GM23338 (cell line): Measurements from ENCODE around the gene ABCD1. TPM values are rescaled to one million over a fixed set of nuclear protein-coding genes. Genes with fewer than 3 reads are reported as not detected.

Source experiments
- ATAC-seq: fragments of 200-7000 bp; cut with Tn5 transposase; 3 replicates; pipeline ENCODE4 v1.9.1; 2020
- DNase-seq: peaks from one replicate; pipeline ENCODE4 v3.0.0-alpha.2; 2015; ENCODE audit warnings: low spot score
- H2AFZ ChIP-seq: fragments of 200-600 bp; sonication (generic); 2 replicates; pipeline ENCODE4 v1.8.0; 2016; ENCODE audit warnings: antibody characterized with exemption, mild to moderate bottlenecking, moderate library complexity
- H3F3A ChIP-seq: fragments of 200-600 bp; sonication (generic); replicated peaks from 2 replicates; pipeline ENCODE4 v1.8.0; 2017; ENCODE audit warnings: antibody characterized with exemption, mixed run types, low read depth
- H3K27ac ChIP-seq: fragments of 200-600 bp; sonication (generic); 2 replicates; pipeline ENCODE4 v1.6.1; 2016; ENCODE audit warnings: low read depth
- H3K27me3 ChIP-seq: fragments of 200-600 bp; sonication (generic); 2 replicates; pipeline ENCODE4 v1.8.0; 2016; ENCODE audit warnings: mild to moderate bottlenecking, mixed run types, moderate library complexity; ENCODE audit not compliant: insufficient read depth
- H3K36me3 ChIP-seq: fragments of 200-600 bp; sonication (generic); 2 replicates; pipeline ENCODE4 v1.8.0; 2016; ENCODE audit warnings: mild to moderate bottlenecking; ENCODE audit not compliant: insufficient read depth
- H3K4me1 ChIP-seq: fragments of 200-600 bp; sonication (generic); 2 replicates; pipeline ENCODE4 v1.8.0; 2016; ENCODE audit warnings: mild to moderate bottlenecking, moderate library complexity; ENCODE audit not compliant: insufficient read depth
- H3K4me2 ChIP-seq: fragments of 200-600 bp; sonication (generic); 2 replicates; pipeline ENCODE4 v1.7.1; 2017; ENCODE audit warnings: mixed run types
- H3K4me3 ChIP-seq: fragments of 200-600 bp; sonication (generic); 2 replicates; pipeline ENCODE4 v1.6.1; 2016; ENCODE audit warnings: mixed run types
- H3K79me2 ChIP-seq: fragments of 200-600 bp; sonication (generic); replicated peaks from 2 replicates; pipeline ENCODE4 v1.8.0; 2017; ENCODE audit warnings: mild to moderate bottlenecking; ENCODE audit not compliant: insufficient read depth
- H3K9me2 ChIP-seq: fragments of 200-600 bp; sonication (generic); 2 replicates; pipeline ENCODE4 v1.8.0; 2017; ENCODE audit not compliant: insufficient read depth
- H4K20me1 ChIP-seq: fragments of 200-600 bp; sonication (generic); replicated peaks from 2 replicates; pipeline ENCODE4 v1.8.0; 2017; ENCODE audit warnings: mild to moderate bottlenecking; ENCODE audit not compliant: insufficient read depth
- H3K27ac Mint-ChIP-seq: 2 replicates; pipeline ENCODE4 v1.8.0; 2020; ENCODE audit warnings: inconsistent platforms, mild to moderate bottlenecking, moderate library complexity, mixed read lengths
- H3K27me3 Mint-ChIP-seq: 3 replicates; pipeline ENCODE4 v1.8.0; 2022; ENCODE audit warnings: low read depth, mild to moderate bottlenecking, moderate library complexity, mixed read lengths, inconsistent platforms; ENCODE audit not compliant: insufficient read depth, poor library complexity
- H3K36me3 Mint-ChIP-seq: 3 replicates; pipeline ENCODE4 v1.8.0; 2021; ENCODE audit warnings: low read depth, mild to moderate bottlenecking, inconsistent platforms, moderate library complexity, mixed read lengths
- H3K4me1 Mint-ChIP-seq: 3 replicates; pipeline ENCODE4 v1.8.0; 2020; ENCODE audit warnings: mild to moderate bottlenecking, inconsistent platforms, mixed read lengths
- H3K4me3 Mint-ChIP-seq: 3 replicates; pipeline ENCODE4 v1.8.0; 2021; ENCODE audit warnings: moderate library complexity, mild to moderate bottlenecking, inconsistent platforms, mixed read lengths
- H3K9me3 Mint-ChIP-seq: 3 replicates; pipeline ENCODE4 v1.8.0; 2020; ENCODE audit warnings: moderate library complexity, mild to moderate bottlenecking, inconsistent platforms, mixed read lengths
- CREB1 ChIP-seq: fragments of 250-450 bp; sonication (Bioruptor Pico); IDR thresholded peaks from 2 replicates; pipeline ENCODE4 v1.5.0; 2020; ENCODE audit warnings: low read depth, mild to moderate bottlenecking, moderate library complexity
- CTCF ChIP-seq, 2 experiments: fragments of 200-600 bp in 1 of 2; sonication (generic) in 1 of 2; conservative IDR thresholded peaks; 2 replicates each; pipeline versions ENCODE4 v1.5.1 to v1.6.1; 2016 to 2017; ENCODE audit warnings: antibody characterized with exemption in 2 of 2, low read depth in 2 of 2, mild to moderate bottlenecking in 2 of 2, moderate library complexity in 1 of 2
- ETS1 ChIP-seq: IDR thresholded peaks from 2 replicates; pipeline ENCODE4 v1.6.1; 2016; ENCODE audit warnings: antibody characterized with exemption
- EZH2 ChIP-seq: fragments of 200-600 bp; sonication (generic); IDR thresholded peaks from one replicate; pipeline ENCODE4 v1.8.0; 2017; ENCODE audit warnings: antibody characterized with exemption, mild to moderate bottlenecking, low read depth; ENCODE audit not compliant: unreplicated experiment
- EZH2phosphoT487 ChIP-seq: fragments of 200-600 bp; sonication (generic); IDR thresholded peaks from one replicate; pipeline ENCODE4 v1.8.1; 2018; ENCODE audit warnings: antibody characterized with exemption; ENCODE audit not compliant: unreplicated experiment
- JUNB ChIP-seq: IDR thresholded peaks from one replicate; pipeline ENCODE4 v1.6.1; 2016; ENCODE audit warnings: antibody characterized with exemption; ENCODE audit not compliant: unreplicated experiment
- NANOG ChIP-seq: IDR thresholded peaks from 2 replicates; pipeline ENCODE4 v1.6.1; 2016; ENCODE audit warnings: antibody characterized with exemption, borderline replicate concordance
- POLR2AphosphoS5 ChIP-seq: IDR thresholded peaks from 2 replicates; pipeline ENCODE4 v1.6.1; 2016; ENCODE audit warnings: antibody characterized with exemption, low read depth
- REST ChIP-seq: IDR thresholded peaks from one replicate; pipeline ENCODE4 v1.6.1; 2018; ENCODE audit warnings: antibody characterized with exemption; ENCODE audit not compliant: unreplicated experiment
- STAT1 ChIP-seq: IDR thresholded peaks from one replicate; pipeline ENCODE4 v1.6.1; 2016; ENCODE audit warnings: antibody characterized with exemption; ENCODE audit not compliant: unreplicated experiment
- ZNF114 ChIP-seq: fragments of 250-450 bp; sonication (Bioruptor Pico); IDR thresholded peaks from 2 replicates; pipeline ENCODE4 v1.5.0; 2020; ENCODE audit warnings: mild to moderate bottlenecking, moderate library complexity
- ZNF331 ChIP-seq: fragments of 250-450 bp; sonication (Bioruptor Pico); IDR thresholded peaks from 2 replicates; pipeline ENCODE4 v1.5.0; 2020; ENCODE audit warnings: low read depth, mild to moderate bottlenecking, moderate library complexity
- ZNF462 ChIP-seq: fragments of 250-450 bp; sonication (Bioruptor Pico); IDR thresholded peaks from 2 replicates; pipeline ENCODE4 v1.5.0; 2020; ENCODE audit warnings: mild to moderate bottlenecking, moderate library complexity
- polyA plus RNA-seq: library from polyadenylated mRNA; unstranded; fragments of >200 nt; fragmentation: Nextera tagmentation; extraction: Ambion mirVana; gene quantifications from 2 replicates; pipeline ENCODE4 v1.2.1, GENCODE V29; 2016
- total RNA-seq: library from RNA; depleted of rRNA; stranded (reverse); fragments of >200 nt; shearing (Covaris generic); gene quantifications from 2 replicates; pipeline ENCODE4 v1.2.3, GENCODE V29; 2014

ABCD1 gene
- total and polyA plus RNA-seq, 2 experiments from 2014 or later: 2.4 to 8.9 TPM

GRCh38 chrX:153793291-153793690, 68.6 kb downstream of the ABCD1 start:
- H3K27me3 Mint-ChIP-seq: peaks cover 4% of the 10 kb centered on the region
- no peak for TF ChIP-seq EZH2phosphoT487
- no peak for TF ChIP-seq JUNB
- no peak for TF ChIP-seq ZNF462 (CRISPR knock-in tag)
- TF ChIP-seq EZH2: no peak
- no peak for TF ChIP-seq CREB1 (CRISPR knock-in tag)
- TF ChIP-seq ZNF114: no peak
- no peak for TF ChIP-seq POLR2AphosphoS5
- TF ChIP-seq ZNF331 (CRISPR knock-in tag): no peak
- TF ChIP-seq ETS1: no peak
- TF ChIP-seq STAT1: no peak
- no peak for TF ChIP-seq CTCF (conservative IDR thresholded peaks at IDR 0.05; ENCODE audit: low read depth in 2 of 2)
- no peak for TF ChIP-seq REST
- no peak for TF ChIP-seq NANOG
- peak overlapping the region; percentile 92 for H3K4me3 Mint-ChIP-seq
- peaks cover 22% of the 10 kb centered on the region for H3K36me3 Mint-ChIP-seq
- Histone ChIP-seq H3K27me3 (no peaks in the 10 kb centered on the region), H3K4me3 (peak overlapping the region; percentile 77), H3K9me2 (no peaks in the 10 kb centered on the region), H3K36me3 (no peaks in the 10 kb centered on the region), H3K79me2 (peaks cover 36% of the 10 kb centered on the region), H4K20me1 (0 out of 2 replicates have a peak, but pooled peaks cover 3% of the 10 kb centered on the region), H3F3A (no peaks in the 10 kb centered on the region), H3K4me1 (no peaks in the 10 kb centered on the region), H3K27ac (no peak overlapping the region), H3K4me2 (peak overlapping the region; percentile 95), H2AFZ (no peak overlapping the region)
- H3K9me3 Mint-ChIP-seq: no peaks in the 10 kb centered on the region
- peaks cover 17% of the 10 kb centered on the region for H3K4me1 Mint-ChIP-seq
- no peak overlapping the region; the same call in 1 of the 2 replicates for H3K27ac Mint-ChIP-seq
- ATAC-seq (no peak), DNase-seq (no peak)
